Mesothelial cell of epicardium (in vitro differentiated cells): ENCODE data around the gene PPP1R16B. TPM values are rescaled to one million over a fixed set of nuclear protein-coding genes. Genes with fewer than 3 reads are reported as not detected.

Source experiments
- DNase-seq, 2 experiments: peaks; one replicate each; pipeline ENCODE4 v3.0.0; 2021; ENCODE audit warnings: low spot score in 2 of 2; ENCODE audit not compliant: unreplicated experiment in 2 of 2
- H3K27ac Mint-ChIP-seq: 2 replicates; pipeline ENCODE4 v1.8.0; 2021; ENCODE audit warnings: mixed read lengths
- H3K27me3 Mint-ChIP-seq: 2 replicates; pipeline ENCODE4 v1.8.0; 2021; ENCODE audit warnings: low read depth, mixed read lengths
- H3K36me3 Mint-ChIP-seq: 2 replicates; pipeline ENCODE4 v1.8.0; 2021; ENCODE audit warnings: mixed read lengths
- H3K4me1 Mint-ChIP-seq: 2 replicates; pipeline ENCODE4 v1.8.0; 2021; ENCODE audit warnings: mixed read lengths
- H3K4me3 Mint-ChIP-seq: 2 replicates; pipeline ENCODE4 v1.8.0; 2021; ENCODE audit warnings: mild to moderate bottlenecking, moderate library complexity, mixed read lengths
- H3K9me3 Mint-ChIP-seq: 2 replicates; pipeline ENCODE4 v1.8.0; 2021; ENCODE audit warnings: mixed read lengths
- total RNA-seq: library from RNA; stranded (reverse); gene quantifications from 3 replicates; pipeline ENCODE4 v1.2.1, GENCODE V29; 2021
- TF ChIP-seq, protein P1 (sequence below): fragments of 200-600 bp; sonication (generic); IDR thresholded peaks from one replicate; pipeline ENCODE4 v1.5.0; 2021; ENCODE audit warnings: antibody characterized with exemption; ENCODE audit not compliant: unreplicated experiment

The PPP1R16B gene
- total RNA-seq, 1 donor from 2014 or later, result not detected

DNA sequence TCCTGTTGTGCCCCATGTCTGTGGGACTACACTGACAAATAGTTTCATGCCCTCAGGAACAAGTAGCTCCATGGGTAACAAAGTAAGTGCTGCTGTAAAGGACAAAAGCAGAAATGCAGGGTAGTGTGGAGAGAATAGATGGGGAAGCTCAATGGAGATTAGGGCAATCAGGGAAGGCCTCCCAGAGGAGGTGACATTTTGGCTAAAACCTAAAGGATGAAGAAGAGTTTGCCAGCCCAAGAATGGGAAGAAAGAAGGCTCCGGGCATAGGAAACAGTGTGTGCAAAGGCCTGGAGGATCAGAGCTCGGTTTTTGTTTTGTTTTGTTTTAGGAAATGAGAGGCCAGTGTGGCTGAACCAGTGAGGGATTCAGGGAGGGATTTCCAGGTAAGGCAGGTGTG is 77.1 kb downstream of the PPP1R16B start:
- no peaks in the 10 kb centered on the region for H3K9me3 Mint-ChIP-seq
- H3K4me1 Mint-ChIP-seq, result no peaks in the 10 kb centered on the region
- H3K27me3 Mint-ChIP-seq, result peaks cover 44% of the 10 kb centered on the region
- no peak overlapping the region for H3K4me3 Mint-ChIP-seq
- no peaks in the 10 kb centered on the region for H3K36me3 Mint-ChIP-seq
- H3K27ac Mint-ChIP-seq, result no peak overlapping the region
- no peak for DNase-seq
- TF ChIP-seq, protein P1, sequence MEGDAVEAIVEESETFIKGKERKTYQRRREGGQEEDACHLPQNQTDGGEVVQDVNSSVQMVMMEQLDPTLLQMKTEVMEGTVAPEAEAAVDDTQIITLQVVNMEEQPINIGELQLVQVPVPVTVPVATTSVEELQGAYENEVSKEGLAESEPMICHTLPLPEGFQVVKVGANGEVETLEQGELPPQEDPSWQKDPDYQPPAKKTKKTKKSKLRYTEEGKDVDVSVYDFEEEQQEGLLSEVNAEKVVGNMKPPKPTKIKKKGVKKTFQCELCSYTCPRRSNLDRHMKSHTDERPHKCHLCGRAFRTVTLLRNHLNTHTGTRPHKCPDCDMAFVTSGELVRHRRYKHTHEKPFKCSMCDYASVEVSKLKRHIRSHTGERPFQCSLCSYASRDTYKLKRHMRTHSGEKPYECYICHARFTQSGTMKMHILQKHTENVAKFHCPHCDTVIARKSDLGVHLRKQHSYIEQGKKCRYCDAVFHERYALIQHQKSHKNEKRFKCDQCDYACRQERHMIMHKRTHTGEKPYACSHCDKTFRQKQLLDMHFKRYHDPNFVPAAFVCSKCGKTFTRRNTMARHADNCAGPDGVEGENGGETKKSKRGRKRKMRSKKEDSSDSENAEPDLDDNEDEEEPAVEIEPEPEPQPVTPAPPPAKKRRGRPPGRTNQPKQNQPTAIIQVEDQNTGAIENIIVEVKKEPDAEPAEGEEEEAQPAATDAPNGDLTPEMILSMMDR, result no peak

DNA sequence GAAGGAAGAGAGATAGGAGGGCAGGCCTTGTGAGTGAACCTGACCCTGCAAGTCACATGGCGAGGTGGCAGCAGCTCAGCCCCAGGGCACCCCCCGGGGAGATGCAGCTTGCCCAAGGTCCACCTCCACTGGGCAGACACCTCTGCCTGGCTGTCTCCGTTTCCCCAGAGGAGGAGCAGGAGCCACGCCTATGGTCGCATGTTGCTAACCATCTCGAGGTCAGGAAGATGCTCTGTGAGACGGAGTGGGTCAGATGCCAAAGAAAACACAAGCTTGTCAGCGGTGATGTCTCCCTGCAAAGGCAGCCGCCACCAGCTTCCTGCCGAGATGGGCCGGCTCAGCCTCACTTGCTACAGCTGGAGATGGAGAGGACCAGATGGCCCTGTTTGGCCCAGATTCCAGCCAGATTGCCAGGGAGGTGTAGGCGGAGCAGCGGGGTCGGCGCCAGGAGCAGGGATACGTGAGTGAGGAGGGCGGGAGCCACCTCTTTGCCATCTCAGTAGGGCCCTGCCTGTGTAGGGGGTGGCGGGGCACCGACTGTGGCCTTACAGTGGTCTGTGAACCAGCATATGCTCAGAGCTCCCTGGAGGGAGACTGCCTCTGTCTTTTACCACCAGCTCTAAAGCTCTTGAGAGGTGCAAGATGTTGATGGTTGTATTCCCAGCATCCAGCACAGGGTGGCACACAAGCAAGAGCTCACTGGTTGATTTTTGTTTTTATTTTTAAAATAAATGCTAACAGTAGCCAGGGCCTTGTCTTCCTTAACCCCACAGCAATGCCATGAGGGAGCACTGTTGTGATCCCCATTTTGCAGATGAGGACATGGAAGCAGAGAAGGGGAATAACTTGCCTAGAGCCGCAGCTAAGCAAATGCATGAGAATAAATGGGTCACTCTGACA is 77.8 kb downstream of the PPP1R16B start:
- Mint-ChIP-seq H3K4me1 (no peaks in the 10 kb centered on the region), H3K27me3 (peaks cover 41% of the 10 kb centered on the region), H3K4me3 (no peak overlapping the region), H3K9me3 (no peaks in the 10 kb centered on the region), H3K36me3 (no peaks in the 10 kb centered on the region), H3K27ac (no peak overlapping the region)
- no peak for DNase-seq
- TF ChIP-seq, protein P1, result no peak

DNA sequence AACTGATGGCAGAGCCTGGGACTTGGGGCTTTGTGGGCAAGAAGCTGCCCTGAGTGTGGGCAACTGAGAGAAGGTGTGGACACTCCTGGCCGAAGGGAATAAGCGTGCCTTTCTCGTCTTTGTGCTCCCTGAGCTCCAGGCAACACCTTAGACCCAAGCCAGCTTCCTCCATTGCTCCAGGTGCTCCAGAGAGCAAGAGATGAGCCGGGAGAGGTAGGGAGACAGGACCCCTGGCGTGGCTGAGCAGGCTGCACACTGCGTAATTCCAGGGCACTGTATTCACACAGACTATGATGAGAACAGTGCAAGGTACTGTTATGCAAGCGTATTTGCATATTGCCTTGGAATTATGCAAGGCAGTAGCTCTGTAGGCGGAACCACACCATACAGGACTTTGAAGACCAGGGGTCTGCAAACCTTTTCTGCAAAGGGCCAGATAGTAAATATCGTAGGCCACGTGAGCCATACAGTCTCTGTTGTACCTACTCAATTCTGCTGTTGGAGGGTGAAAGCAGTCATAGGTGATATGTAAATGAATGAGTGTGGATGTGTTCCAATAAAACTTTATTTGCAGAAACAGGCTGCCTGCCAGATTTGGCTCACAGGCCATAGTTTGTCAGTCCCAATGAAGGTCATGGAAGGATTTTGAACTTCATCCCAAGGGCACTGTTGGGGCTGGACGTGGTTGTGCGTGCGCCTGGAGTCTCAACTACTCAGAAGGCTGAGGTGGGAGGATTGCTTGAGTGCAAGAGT is 78.7 kb downstream of the PPP1R16B start:
- no peak overlapping the region for H3K27ac Mint-ChIP-seq

DNA sequence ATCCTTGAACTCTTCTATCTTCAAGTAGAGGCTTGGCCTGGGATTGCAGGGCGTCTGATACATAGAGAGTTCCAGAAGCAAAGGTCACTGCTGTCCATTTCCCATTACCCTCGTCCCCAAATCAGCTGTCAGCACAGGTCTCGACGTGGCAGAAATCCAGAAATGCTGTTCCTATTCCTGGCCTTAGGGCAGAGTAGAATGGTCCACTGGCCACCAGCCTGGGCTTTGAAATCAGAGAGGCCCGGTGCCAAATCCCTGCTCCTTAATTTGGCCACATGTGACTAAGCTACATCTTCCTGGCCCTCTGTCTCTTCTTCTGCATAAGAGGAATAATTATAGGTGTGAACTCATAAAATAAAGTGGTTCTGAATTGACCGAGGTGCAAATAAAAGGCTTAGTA is 79.9 kb downstream of the PPP1R16B start:
- TF ChIP-seq, protein P1, result no peak

More for the DNA sequence above, 78.7 kb downstream of the PPP1R16B start:
- H3K4me1 Mint-ChIP-seq, result no peaks in the 10 kb centered on the region
- H3K9me3 Mint-ChIP-seq, result no peaks in the 10 kb centered on the region
- H3K36me3 Mint-ChIP-seq, result no peaks in the 10 kb centered on the region
- H3K27me3 Mint-ChIP-seq, result peaks cover 35% of the 10 kb centered on the region
- no peak for DNase-seq
- TF ChIP-seq, protein P1, result no peak
- no peak overlapping the region for H3K4me3 Mint-ChIP-seq

DNA sequence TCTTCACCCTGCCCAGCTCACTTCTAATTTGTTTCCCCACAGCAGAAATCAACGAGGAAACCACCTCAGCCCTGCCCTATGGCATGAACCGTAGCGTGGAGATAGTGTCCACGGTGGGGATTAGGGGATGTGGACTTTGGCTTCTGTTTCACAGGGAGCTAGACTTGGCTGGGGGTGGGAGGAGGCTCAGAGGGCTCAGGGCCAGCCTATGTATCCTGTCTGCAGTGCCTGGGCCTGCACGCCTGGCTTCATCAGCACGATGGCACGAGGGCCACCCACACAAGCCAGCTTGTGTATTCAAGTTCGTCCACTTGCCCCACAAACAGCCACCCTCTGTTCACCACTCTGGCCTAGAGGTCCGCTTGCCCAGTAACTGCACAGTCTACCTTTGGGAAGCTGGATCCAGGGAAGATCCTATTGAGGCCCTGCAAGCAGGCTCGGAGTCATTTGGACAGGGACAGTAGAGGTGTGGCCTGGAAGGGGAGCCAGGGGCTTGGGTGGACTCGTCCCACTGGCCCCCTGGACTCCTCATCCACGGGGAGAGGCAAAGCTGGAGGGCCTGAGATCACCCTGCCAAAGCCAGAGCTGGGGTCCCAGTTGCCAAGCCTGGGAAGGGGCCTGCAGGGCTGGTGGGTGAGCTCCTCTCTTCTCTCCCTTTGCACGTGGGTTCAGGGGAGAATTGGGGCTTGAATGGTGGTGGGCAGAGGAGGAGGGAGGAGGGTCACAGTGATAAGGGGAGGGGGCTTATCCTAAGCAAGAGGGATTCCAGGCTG is 82.7 kb downstream of the PPP1R16B start:
- no peaks in the 10 kb centered on the region for H3K36me3 Mint-ChIP-seq
- DNase-seq, result no peak
- TF ChIP-seq, protein P1, result no peak
- H3K4me1 Mint-ChIP-seq, result peaks cover 2% of the 10 kb centered on the region
- no peaks in the 10 kb centered on the region for H3K9me3 Mint-ChIP-seq
- H3K4me3 Mint-ChIP-seq, result no peak overlapping the region
- H3K27me3 Mint-ChIP-seq, result peaks cover 16% of the 10 kb centered on the region
- no peak overlapping the region for H3K27ac Mint-ChIP-seq

More for the DNA sequence above, 79.9 kb downstream of the PPP1R16B start:
- no peak overlapping the region for H3K27ac Mint-ChIP-seq
- H3K27me3 Mint-ChIP-seq, result peaks cover 26% of the 10 kb centered on the region
- no peak for DNase-seq
- no peaks in the 10 kb centered on the region for H3K4me1 Mint-ChIP-seq
- H3K9me3 Mint-ChIP-seq, result no peaks in the 10 kb centered on the region
- no peaks in the 10 kb centered on the region for H3K36me3 Mint-ChIP-seq
- no peak overlapping the region for H3K4me3 Mint-ChIP-seq
